WERI-Rb-1 (cell line): ENCODE results near the gene ATF7IP2.
"Not testable (repeated sequence)": the region's sequence is repeated elsewhere in the genome, so short reads cannot be mapped to it uniquely, and the experiment has no call there.

Experiments used
- DNase-seq: peaks from one replicate; pipeline ENCODE4 v3.0.0-alpha.2; 2020
- H3K27ac ChIP-seq: fragments of 250-450 bp; sonication (Bioruptor Pico); 2 replicates; pipeline ENCODE4 v1.5.1; 2020; ENCODE audit warnings: mild to moderate bottlenecking, moderate library complexity
- H3K27me3 ChIP-seq: fragments of 250-450 bp; sonication (Bioruptor Pico); 2 replicates; pipeline ENCODE4 v1.5.1; 2021; ENCODE audit warnings: mild to moderate bottlenecking, low read depth, moderate library complexity; ENCODE audit not compliant: insufficient read depth, severe bottlenecking
- H3K36me3 ChIP-seq: fragments of 250-450 bp; sonication (Bioruptor Pico); 2 replicates; pipeline ENCODE4 v1.5.1; 2020; ENCODE audit warnings: mild to moderate bottlenecking, moderate library complexity
- H3K4me3 ChIP-seq: 2 replicates; pipeline ENCODE4 v1.5.1; 2011; ENCODE audit warnings: low read depth, mild to moderate bottlenecking, control low read depth, low read length
- H3K9me3 ChIP-seq: fragments of 250-450 bp; sonication (Bioruptor Pico); 2 replicates; pipeline ENCODE4 v1.5.1; 2021; ENCODE audit warnings: mild to moderate bottlenecking, moderate library complexity; ENCODE audit not compliant: severe bottlenecking
- CTCF ChIP-seq: IDR thresholded peaks from 2 replicates; pipeline ENCODE4 v1.5.1; 2011; ENCODE audit warnings: low read depth, mild to moderate bottlenecking, control low read depth, inconsistent platforms, low read length

The ATF7IP2 gene

DNA sequence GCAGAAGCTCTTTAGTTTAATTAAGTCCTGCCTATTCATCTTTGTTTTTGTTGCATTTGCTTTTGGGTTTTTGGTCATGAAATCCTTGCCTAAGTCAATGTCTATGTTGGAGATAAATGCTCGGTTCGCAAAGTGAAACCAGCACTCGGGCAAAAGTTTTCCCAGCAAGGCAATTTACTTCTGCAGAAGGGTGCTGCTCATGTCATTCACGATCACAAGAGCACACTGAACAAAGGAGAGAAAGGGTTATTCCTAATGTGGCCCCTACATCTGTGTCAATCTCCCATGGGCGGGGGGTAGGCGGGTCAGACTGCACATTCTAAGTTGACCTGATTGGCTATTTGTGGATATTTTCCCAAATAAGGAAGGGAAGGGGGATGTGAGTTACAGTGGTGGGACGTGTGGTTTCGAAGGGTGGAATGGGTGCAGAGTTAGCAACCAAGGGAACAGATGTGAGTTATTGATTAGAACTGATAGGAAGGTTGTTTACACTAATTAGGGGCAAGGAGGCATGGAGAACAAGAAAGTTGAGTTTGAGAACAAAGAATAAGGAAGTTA is 23.0 kb downstream of the ATF7IP2 start:
- DNase-seq = no peak
- Histone ChIP-seq H3K36me3 (no peaks in the 10 kb centered on the region), H3K27ac (no peak overlapping the region), H3K9me3 (peaks cover 10% of the 10 kb centered on the region), H3K27me3 (no peaks in the 10 kb centered on the region), H3K4me3 (no peak overlapping the region)
- no peak for TF ChIP-seq CTCF

DNA sequence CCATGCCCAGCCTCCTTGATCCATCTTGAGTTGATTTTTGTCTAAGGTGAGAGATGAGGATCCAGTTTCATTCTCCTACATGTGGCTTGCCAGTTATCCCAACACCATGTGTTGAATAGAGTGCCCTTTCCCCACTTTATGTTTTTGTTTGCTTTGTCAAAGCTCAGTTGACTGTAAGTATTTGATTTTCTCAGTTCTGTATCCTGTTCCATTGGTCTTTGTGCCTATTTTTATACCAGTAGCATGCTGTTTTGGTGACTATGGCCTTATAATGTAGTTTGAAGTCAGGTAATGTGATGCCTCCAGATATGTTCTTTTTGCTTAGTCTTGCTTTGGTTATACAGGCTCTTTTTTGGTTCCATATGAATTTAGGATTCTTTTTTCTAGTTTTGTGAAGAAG is 23.9 kb downstream of the ATF7IP2 start:
- H3K4me3 ChIP-seq = not testable (repeated sequence)
- H3K9me3 ChIP-seq = peaks cover 10% of the 10 kb centered on the region

DNA sequence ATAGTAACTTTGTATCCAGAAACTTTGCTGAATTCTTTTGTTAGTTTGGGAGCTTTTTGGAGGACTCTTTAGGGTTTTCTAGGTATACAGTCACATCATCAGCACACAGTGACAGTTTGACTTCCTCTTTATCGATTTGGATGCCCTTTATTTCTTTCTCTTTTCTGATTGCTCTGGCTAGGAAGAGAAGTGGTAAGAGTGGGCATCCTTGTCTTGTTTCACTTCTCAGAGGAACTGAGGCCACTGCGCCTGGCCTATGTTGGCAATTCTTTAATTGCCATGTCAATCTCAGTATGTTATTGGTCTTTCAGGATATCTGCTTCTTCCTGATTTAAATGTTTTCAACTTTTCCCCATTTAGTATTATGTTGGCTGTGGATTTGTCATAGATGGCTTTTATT is 24.6 kb downstream of the ATF7IP2 start:
- Histone ChIP-seq H3K36me3 (no peaks in the 10 kb centered on the region), H3K27ac (no peak overlapping the region), H3K27me3 (no peaks in the 10 kb centered on the region), H3K4me3 (no peak overlapping the region), H3K9me3 (peaks cover 16% of the 10 kb centered on the region)
- no peak for DNase-seq
- TF ChIP-seq CTCF = no peak

More for the DNA sequence above, 23.9 kb downstream of the ATF7IP2 start:
- H3K36me3 ChIP-seq, H3K27ac ChIP-seq, DNase-seq, H3K27me3 ChIP-seq: not testable (repeated sequence)

- H3K9me3 ChIP-seq = peaks cover 25% of the 10 kb centered on the region
- no peaks in the 10 kb centered on the region for H3K36me3 ChIP-seq
- H3K27me3 ChIP-seq = no peaks in the 10 kb centered on the region
- H3K4me3 ChIP-seq = no peak overlapping the region
- DNase-seq = no peak
- TF ChIP-seq CTCF = no peak
- no peak overlapping the region for H3K27ac ChIP-seq
These were observed 27.2 kb downstream of the ATF7IP2 start for GRCh38 chr16:10412935-10413601.

- peaks cover 21% of the 10 kb centered on the region for H3K9me3 ChIP-seq
- H3K36me3 ChIP-seq, H3K27ac ChIP-seq, H3K4me3 ChIP-seq, H3K27me3 ChIP-seq, DNase-seq: not testable (repeated sequence)
These were observed 32.3 kb downstream of the ATF7IP2 start for GRCh38 chr16:10418204-10418603.

DNA sequence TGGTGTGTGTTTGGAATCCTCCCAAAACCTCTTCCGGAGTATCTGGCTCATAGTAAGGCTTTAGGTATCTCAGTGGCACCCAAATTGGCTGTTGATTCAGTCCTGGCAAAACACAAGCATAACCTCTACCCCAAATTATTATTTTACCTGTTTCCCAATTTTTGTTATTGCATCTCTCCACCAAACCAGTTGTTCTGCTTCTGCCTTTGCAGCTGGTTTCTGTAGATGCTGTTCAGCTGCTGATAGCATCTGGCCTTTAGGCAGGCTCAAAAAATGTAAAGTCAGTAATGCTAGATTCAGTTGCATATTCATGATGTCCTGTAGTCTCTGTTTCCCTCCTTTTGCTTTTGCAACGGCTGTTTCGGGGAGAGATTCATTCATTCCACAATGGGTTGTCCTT is 33.8 kb downstream of the ATF7IP2 start:
- TF ChIP-seq CTCF = no peak
- H3K9me3 ChIP-seq = peaks cover 21% of the 10 kb centered on the region

DNA sequence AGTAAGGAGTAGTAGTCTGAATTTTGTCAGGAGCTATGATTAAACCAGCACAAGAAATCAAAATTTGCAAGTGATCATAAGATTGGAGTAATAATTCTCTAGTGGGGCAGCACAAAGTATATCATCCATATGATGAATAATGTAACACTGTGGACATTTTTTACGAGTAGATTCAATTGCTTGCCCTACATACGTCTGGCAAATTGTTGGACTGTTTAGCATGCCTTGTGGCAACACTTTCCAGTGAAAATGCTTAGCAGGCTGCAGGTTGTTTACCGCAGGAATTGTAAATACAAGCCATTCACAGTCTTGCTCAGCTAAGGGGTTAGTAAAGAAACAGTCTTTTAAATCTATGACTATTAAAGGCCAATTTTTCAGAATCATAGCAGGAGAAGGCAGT is 35.7 kb downstream of the ATF7IP2 start:
- H3K27me3 ChIP-seq = no peaks in the 10 kb centered on the region

More for the DNA sequence above, 33.8 kb downstream of the ATF7IP2 start:
- Histone ChIP-seq H3K4me3 (no peak overlapping the region), H3K27ac (no peak overlapping the region), H3K36me3 (no peaks in the 10 kb centered on the region), H3K27me3 (no peaks in the 10 kb centered on the region)
- DNase-seq = no peak

More for the DNA sequence above, 35.7 kb downstream of the ATF7IP2 start:
- H3K36me3 ChIP-seq = no peaks in the 10 kb centered on the region
- no peak overlapping the region for H3K27ac ChIP-seq
- H3K4me3 ChIP-seq = no peak overlapping the region
- H3K9me3 ChIP-seq = peaks cover 11% of the 10 kb centered on the region
- DNase-seq = no peak
- TF ChIP-seq CTCF = no peak
